GM20000 (cell line): Measurements from ENCODE around the gene TPK1.

Experiments used
- DNase-seq: peaks from one replicate; pipeline ENCODE4 v3.0.0; 2012; ENCODE audit warnings: low spot score
- TF ChIP-seq, protein P1 (sequence below): IDR thresholded peaks from 2 replicates; pipeline ENCODE4 v1.5.1; 2012; ENCODE audit warnings: mild to moderate bottlenecking, control low read depth; ENCODE audit errors: extremely low read depth, missing control alignments

Gene TPK1

GRCh38 chr7:144641389-144642044, 194.3 kb downstream of the TPK1 start:
- no peak for DNase-seq
- TF ChIP-seq, protein P1, sequence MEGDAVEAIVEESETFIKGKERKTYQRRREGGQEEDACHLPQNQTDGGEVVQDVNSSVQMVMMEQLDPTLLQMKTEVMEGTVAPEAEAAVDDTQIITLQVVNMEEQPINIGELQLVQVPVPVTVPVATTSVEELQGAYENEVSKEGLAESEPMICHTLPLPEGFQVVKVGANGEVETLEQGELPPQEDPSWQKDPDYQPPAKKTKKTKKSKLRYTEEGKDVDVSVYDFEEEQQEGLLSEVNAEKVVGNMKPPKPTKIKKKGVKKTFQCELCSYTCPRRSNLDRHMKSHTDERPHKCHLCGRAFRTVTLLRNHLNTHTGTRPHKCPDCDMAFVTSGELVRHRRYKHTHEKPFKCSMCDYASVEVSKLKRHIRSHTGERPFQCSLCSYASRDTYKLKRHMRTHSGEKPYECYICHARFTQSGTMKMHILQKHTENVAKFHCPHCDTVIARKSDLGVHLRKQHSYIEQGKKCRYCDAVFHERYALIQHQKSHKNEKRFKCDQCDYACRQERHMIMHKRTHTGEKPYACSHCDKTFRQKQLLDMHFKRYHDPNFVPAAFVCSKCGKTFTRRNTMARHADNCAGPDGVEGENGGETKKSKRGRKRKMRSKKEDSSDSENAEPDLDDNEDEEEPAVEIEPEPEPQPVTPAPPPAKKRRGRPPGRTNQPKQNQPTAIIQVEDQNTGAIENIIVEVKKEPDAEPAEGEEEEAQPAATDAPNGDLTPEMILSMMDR, result no peak

DNA sequence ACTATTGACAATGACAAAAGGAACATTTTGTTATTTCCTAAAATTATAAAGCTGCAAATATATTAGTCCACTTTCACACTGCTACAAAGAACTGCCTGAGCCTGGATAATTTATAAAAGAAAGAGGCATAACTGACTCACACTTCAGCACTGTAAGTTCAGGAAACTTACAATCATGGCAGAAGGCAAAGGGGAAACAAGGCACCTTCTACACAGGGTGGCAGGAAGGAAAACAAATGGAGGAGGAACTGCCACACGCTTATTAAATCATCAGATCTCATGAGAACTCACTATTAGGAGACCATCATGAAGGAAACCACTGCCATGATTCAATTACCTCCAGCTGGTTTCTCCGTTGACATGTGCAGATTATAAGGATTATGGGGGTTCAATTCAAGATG, 203.1 kb downstream of the TPK1 start:
- TF ChIP-seq, protein P1, result no peak
- DNase-seq, result no peak

DNA sequence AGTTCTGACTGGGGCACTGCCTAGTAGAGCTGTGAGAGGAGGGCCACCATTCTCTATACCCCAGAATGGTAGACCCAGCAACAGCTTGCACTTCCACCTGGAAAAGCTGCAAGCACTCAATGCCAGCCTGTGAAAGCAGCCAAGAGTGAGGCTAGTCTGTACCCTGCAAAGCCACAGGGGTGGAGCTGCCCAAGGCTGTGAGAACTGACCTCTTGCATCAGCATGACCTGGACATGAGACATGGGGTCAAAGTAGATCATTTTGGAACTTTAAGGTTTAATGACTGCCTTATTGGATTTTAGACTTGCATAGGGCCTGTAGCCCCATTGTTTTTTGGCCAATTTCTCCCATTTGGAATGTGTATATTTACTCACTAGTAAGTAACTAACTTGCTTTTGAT, 206.3 kb downstream of the TPK1 start:
- TF ChIP-seq, protein P1, result no peak
- DNase-seq, result no peak

DNA sequence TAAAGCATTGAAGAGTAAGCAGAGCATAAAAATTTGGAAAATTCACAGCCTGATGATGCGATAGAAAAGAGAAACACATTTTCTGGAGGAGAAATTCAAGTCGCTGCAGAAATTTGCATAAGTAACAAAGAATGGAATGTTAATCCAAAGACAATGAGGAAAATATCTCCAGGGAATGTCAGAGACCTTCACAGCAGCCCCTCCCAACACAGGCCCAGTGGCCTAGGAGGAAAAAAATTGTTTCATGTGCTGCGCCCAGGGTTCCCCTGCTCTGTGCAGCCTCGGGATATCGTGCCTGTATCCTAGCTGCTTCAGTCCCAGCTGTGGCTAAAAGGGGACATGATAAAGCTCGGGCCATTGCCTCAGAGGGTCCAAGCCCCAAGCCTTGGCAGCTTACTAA, 206.8 kb downstream of the TPK1 start:
- TF ChIP-seq, protein P1, result no peak
- no peak for DNase-seq

DNA sequence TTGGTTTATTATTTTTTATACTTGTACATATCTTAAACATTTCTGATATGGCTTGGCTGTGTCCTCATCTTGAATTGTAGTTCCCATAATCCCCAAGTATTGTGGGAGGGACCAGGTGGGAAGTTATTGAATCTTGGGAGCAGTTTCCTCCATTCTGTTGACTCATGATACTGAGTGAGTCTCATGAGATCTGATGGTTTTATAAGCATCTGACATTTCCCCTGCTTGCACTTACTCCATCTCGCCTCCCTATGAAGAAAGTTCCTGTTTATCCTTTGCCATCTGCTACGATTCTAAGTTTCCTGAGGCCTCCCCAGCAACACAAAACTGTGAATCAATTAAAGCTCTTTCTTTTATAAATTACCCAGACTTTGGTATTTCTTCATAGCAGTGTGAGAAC, 207.7 kb downstream of the TPK1 start:
- no peak for DNase-seq
- TF ChIP-seq, protein P1, result no peak

- TF ChIP-seq, protein P1, result no peak
- no peak for DNase-seq
These were observed 213.1 kb downstream of the TPK1 start for GRCh38 chr7:144622745-144623144.

- TF ChIP-seq, protein P1, result no peak
- no peak for DNase-seq
These were observed 229.6 kb downstream of the TPK1 start for GRCh38 chr7:144606261-144606660.
